NB4 (cell line): ENCODE measurements around the gene RGS1.

Experiments
- DNase-seq: peaks from one replicate; pipeline ENCODE4 v3.0.0; 2010; ENCODE audit warnings: low read depth
- H3K4me3 ChIP-seq: one replicate; pipeline ENCODE4 v1.5.1; 2011; ENCODE audit warnings: mild to moderate bottlenecking, low read depth, low read length, moderate library complexity
- MYC ChIP-seq: IDR thresholded peaks from 2 replicates; pipeline ENCODE4 v1.6.1; 2011; ENCODE audit warnings: low read depth, low read length
- POLR2A ChIP-seq: IDR thresholded peaks from 2 replicates; pipeline ENCODE4 v1.6.1; 2011; ENCODE audit warnings: mild to moderate bottlenecking; ENCODE audit not compliant: insufficient read length; ENCODE audit errors: extremely low read depth
- TF ChIP-seq, protein P1 (sequence below): IDR thresholded peaks from 2 replicates; pipeline ENCODE4 v1.6.1; 2011; ENCODE audit warnings: low read depth, low read length
- TF ChIP-seq, protein P2 (sequence below): IDR thresholded peaks from one replicate; pipeline ENCODE4 v1.5.1; 2012; ENCODE audit warnings: low read depth, low read length

The RGS1 gene

DNA sequence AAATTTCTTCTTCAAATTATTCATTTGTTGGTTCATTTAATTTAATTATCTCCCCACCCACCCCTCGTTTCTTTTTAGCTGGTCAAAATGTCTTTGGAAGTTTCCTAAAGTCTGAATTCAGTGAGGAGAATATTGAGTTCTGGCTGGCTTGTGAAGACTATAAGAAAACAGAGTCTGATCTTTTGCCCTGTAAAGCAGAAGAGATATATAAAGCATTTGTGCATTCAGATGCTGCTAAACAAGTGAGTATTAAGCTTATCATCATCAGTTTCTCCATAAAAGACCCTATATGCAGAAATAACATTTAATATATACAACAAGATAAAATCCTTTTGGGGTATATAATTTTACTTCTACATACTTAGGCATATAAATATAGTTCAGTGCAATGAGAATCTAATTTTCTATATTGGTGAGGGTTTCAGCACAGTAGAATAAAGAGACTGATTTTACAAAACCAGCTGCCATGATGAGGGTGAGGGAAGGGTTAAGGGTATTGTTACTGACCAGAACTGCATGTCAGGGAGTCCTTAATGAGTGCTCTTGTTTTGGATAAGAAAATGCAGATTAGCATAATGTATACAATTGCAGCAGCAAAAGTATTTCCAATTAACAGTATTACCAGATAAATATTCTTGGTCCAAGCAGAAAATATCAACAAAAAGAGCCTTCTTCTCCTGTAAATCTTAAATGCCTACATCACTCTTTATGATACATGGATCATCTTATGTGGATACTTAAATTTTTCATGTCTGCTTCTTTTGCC lies 2.8 kb downstream of the RGS1 start:
- TF ChIP-seq, protein P1, sequence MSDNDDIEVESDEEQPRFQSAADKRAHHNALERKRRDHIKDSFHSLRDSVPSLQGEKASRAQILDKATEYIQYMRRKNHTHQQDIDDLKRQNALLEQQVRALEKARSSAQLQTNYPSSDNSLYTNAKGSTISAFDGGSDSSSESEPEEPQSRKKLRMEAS, result no peak
- TF ChIP-seq, protein P2, sequence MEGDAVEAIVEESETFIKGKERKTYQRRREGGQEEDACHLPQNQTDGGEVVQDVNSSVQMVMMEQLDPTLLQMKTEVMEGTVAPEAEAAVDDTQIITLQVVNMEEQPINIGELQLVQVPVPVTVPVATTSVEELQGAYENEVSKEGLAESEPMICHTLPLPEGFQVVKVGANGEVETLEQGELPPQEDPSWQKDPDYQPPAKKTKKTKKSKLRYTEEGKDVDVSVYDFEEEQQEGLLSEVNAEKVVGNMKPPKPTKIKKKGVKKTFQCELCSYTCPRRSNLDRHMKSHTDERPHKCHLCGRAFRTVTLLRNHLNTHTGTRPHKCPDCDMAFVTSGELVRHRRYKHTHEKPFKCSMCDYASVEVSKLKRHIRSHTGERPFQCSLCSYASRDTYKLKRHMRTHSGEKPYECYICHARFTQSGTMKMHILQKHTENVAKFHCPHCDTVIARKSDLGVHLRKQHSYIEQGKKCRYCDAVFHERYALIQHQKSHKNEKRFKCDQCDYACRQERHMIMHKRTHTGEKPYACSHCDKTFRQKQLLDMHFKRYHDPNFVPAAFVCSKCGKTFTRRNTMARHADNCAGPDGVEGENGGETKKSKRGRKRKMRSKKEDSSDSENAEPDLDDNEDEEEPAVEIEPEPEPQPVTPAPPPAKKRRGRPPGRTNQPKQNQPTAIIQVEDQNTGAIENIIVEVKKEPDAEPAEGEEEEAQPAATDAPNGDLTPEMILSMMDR, result no peak
- TF ChIP-seq MYC (no peak), POLR2A (no peak)
- DNase-seq, result no peak
- H3K4me3 ChIP-seq, result no peak overlapping the region

DNA sequence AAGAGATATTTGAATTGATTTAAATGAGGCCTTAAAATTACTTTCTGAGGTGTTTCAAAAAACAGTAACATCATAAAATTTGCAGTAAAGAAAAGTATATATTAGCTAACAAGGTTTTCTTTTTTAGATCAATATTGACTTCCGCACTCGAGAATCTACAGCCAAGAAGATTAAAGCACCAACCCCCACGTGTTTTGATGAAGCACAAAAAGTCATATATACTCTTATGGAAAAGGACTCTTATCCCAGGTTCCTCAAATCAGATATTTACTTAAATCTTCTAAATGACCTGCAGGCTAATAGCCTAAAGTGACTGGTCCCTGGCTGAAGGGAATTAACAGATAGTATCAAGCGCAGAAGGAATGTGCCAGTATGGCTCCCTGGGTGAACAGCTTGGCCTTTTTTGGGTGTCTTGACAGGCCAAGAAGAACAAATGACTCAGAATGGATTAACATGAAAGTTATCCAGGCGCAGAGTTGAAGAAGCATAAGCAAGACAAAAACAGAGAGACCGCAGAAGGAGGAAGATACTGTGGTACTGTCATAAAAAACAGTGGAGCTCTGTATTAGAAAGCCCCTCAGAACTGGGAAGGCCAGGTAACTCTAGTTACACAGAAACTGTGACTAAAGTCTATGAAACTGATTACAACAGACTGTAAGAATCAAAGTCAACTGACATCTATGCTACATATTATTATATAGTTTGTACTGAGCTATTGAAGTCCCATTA lies 3.6 kb downstream of the RGS1 start:
- no peak overlapping the region for H3K4me3 ChIP-seq
- TF ChIP-seq, protein P1, result no peak
- TF ChIP-seq, protein P2, result no peak
- TF ChIP-seq POLR2A (no peak), MYC (no peak)
- no peak for DNase-seq

DNA sequence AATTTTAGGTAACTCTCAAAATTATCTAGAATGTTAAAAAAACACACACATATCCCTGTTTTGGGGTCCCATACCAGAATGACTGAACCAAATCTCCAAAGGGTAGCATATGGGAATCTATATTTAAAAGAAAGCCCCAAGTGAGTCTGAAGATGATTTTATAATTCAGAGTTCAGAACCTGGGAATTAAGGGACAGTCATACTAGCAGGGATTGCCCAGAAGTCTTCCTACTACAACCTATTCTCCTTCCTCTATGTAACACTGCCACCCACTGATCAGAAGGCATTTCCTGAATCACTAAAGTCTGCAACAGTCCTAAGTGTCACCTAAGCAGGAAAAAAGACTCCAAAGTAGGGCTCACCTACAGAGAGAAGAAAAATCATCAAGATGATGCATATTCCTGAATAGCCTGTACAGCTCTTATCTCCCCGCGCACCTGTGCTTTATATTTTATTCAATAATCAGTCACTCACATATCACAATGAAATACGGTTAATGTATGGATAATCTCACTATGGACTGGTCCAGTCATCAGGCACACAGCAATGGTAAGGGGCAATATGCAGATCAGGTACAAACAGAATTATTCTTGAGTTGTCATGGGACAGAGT lies 4.9 kb downstream of the RGS1 start:
- no peak overlapping the region for H3K4me3 ChIP-seq
- TF ChIP-seq, protein P2, result peak; percentile 43
- no peak for TF ChIP-seq MYC
- peak; percentile 59 for DNase-seq

- TF ChIP-seq, protein P1, result no peak
- TF ChIP-seq POLR2A, result no peak
- TF ChIP-seq MYC, result no peak
- TF ChIP-seq, protein P2, result no peak
- H3K4me3 ChIP-seq, result no peak overlapping the region
- DNase-seq, result no peak
These were observed 5.8 kb downstream of the RGS1 start for GRCh38 chr1:192581131-192581927.

- TF ChIP-seq, protein P1, result no peak
- TF ChIP-seq MYC (no peak), POLR2A (no peak)
- TF ChIP-seq, protein P2, result no peak
- DNase-seq, result no peak
- H3K4me3 ChIP-seq, result no peak overlapping the region
These were observed 9.3 kb downstream of the RGS1 start for GRCh38 chr1:192584866-192585265.
